GM13977 (cell line): Measurements from ENCODE around the gene ADM5.

Experiments used
- DNase-seq: peaks from one replicate; pipeline ENCODE4 v3.0.0; 2012; ENCODE audit warnings: low spot score
- in situ Hi-C: fragments of 300-500 bp; cut with MboI; formaldehyde crosslinking; loops from one replicate; pipeline ENCODE4 v1.12.0; 2022; ENCODE audit warnings: low sequenced_read_pairs, low pct_unique_long_range_greater_than_20kb, mixed read lengths, inconsistent platforms; ENCODE audit not compliant: unreplicated experiment
- TF ChIP-seq, protein P1 (sequence below): IDR thresholded peaks from 2 replicates; pipeline ENCODE4 v1.5.1; 2012; ENCODE audit warnings: mild to moderate bottlenecking, control low read depth; ENCODE audit not compliant: insufficient read depth; ENCODE audit errors: extremely low read depth, missing control alignments

The ADM5 gene

DNA sequence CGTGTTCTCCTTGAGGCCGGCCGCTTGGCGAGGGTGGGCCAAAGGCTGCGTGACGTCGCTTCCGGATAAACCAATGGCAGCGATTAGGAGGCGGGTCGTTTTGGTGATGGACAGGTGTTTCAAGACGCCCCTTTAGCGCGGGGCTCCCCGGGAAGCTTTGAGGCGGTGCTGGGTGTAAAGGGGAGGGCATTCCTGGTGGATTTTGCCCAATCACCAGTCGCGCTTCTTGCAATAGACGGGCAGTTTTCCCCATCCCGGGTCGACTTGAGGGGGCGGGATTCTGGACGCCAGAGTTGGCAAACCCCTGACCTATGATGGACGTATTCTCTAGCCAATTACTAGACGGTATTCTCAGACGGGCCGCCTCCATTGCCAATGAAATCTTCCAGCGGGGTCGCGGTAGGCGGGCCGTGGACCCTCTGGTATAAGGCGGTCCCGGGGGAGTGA is 12.6 kb upstream of the ADM5 start:
- TF ChIP-seq, protein P1, sequence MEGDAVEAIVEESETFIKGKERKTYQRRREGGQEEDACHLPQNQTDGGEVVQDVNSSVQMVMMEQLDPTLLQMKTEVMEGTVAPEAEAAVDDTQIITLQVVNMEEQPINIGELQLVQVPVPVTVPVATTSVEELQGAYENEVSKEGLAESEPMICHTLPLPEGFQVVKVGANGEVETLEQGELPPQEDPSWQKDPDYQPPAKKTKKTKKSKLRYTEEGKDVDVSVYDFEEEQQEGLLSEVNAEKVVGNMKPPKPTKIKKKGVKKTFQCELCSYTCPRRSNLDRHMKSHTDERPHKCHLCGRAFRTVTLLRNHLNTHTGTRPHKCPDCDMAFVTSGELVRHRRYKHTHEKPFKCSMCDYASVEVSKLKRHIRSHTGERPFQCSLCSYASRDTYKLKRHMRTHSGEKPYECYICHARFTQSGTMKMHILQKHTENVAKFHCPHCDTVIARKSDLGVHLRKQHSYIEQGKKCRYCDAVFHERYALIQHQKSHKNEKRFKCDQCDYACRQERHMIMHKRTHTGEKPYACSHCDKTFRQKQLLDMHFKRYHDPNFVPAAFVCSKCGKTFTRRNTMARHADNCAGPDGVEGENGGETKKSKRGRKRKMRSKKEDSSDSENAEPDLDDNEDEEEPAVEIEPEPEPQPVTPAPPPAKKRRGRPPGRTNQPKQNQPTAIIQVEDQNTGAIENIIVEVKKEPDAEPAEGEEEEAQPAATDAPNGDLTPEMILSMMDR = no peak
- in situ Hi-C loops = no loop called here
- peak; percentile 98 for DNase-seq

DNA sequence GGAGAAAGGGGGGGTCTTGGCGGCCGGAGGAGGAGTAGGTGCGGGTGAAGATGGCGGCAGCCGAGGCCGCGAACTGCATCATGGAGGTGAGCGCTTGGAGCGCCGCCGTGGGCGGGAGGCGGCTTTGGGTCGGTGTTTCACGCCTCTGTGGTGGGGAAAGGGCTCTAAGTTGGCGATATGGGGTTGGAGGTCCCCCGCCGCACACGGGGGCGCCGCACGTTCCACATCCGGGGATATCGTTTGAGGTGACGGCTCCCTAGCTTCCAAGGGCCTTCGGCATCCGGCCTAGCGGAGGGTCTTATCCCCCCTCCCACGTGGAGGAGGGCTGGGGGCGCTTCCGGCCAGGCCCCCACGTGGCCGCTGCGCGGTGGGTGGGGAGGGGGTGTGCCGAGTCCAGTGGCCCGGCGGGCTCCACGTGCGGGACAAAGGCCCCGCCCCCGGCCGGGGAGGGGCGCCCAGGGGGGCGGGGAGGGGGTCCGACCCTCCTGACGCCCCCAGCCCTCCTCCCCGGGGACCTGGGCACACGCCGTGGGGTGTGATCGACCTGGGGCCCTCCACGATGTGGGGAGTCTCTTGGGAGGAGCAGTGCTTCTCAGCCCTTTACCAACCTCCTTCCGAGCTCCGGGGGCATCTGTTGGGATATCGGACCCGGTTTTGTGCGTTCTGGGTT is 12.0 kb upstream of the ADM5 start, which contains the start of gene PRMT1:
PRMT1 (plus strand) TSS at position 41 of the 670 bp plus-strand sequence; CDS start at position 51, 10 bp downstream.
- in situ Hi-C loops = no loop called here
- TF ChIP-seq, protein P1 = no peak
- DNase-seq = peak; percentile 62

DNA sequence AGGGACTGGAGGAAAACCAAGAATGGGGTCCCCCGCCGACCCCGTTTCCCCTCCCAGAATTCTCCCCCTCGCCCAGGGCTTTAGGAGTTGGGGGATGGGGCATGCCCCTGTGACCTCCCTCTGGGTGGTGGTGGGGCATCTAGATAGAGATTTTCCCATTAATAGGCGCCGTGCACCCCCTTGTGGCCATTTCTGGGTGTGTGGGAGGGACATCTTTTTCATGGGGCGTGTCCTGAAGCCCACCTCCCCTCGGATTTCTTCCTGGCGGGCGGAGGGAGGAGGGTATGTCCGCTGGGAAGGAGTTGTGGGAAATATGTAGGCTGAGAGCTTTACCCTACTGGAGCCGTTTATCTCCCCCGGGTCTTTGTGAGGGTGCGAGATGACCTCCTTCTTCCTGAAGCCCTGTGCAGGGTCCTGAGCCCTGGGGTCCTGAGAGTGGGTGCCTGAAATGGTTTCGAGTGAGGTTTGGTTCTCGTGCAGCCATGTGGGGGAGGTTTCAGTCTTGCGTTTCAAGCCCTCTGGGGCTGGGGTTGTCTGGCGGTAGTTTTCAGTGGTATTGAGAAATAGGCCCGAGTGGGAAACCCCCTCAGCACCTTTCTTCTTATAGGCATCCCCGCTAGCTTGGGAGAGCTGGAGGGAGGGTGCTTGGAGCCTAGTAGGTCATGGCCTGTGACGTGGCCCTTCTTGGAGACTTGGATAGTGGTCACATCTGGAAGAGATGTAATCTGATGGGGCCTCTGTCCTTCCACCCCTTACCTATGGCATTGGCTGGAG is 11.3 kb upstream of the ADM5 start:
- in situ Hi-C loops = no loop called here
- peak; percentile 86 for DNase-seq
- TF ChIP-seq, protein P1 = peak; percentile 56

DNA sequence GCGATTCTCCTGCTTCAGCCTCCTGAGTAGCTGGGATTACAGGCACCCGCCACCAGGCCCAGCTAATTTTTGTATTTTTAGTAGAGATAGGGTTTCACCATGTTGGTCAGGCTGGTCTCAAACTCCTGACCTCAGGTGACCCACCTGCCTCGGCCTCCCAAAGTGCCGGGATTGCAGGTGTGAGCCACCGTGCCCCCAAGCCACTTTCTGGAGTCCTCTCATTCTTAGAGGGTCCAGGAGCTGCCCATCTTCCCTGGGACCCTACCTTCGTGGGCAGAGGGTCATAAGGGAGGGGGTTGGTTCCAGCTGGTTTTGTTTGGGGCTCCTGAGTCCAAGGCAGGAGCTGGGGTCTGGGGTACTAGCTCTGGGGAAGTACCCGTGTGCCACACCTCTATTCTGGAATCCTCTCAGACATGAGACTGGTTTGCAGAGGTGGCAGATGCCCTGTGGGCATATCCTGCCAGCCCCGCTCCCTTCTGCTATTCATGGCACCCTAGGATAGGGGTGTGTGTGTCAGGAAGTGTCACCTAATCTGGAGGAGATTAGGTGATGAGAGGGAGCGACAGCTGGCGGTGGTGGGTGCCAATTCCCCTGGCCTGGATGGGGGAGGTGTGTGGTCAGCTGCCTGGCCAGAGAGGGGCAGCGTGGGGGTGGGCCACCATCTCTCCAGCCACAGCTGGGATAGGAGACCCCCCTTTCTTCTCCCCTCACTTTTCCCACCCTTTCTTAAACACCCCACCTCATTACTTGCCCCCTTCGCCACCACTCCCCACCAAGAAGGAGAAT is 10.2 kb upstream of the ADM5 start:
- DNase-seq = no peak
- TF ChIP-seq, protein P1 = no peak
- in situ Hi-C loops = no loop called here

DNA sequence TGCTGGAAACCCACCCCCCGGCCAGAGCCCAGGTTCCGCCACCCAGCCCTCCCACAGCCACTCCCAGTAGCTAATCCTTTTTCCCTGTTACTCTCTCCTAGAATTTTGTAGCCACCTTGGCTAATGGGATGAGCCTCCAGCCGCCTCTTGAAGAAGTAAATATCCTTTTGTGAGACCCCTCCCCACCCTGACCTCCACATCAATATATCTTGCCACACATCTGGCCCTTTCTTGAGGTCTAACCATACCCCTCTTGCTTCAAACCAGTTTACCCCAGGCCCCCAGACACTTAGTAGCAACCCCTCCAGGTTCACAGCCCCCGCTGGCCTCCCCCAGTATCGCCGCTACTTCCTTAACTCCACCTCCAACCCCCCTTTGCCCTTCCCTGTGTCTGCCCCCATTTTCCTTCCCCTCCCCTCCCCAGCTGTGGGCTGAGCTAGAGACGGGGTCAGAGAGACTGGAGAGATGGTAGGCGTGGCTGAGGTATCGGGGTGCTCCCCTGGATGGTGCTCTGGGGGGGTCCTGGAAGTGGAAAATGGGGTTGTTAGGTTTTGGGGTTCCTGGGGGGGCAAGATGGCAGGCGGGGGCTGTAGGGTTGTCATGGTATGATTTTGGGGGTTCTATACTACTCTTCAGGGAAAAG is 9.5 kb upstream of the ADM5 start:
- TF ChIP-seq, protein P1 = no peak
- in situ Hi-C loops = no loop called here

More for the DNA sequence above, 9.5 kb upstream of the ADM5 start:
- DNase-seq = no peak
